WERI-Rb-1 (cell line): ENCODE results near the gene TSNAX.
"Not testable (repeated sequence)": the region's sequence is repeated elsewhere in the genome, so short reads cannot be mapped to it uniquely, and the experiment has no call there.

ENCODE experiments used
- DNase-seq: peaks from one replicate; pipeline ENCODE4 v3.0.0-alpha.2; 2020
- H3K27ac ChIP-seq: fragments of 250-450 bp; sonication (Bioruptor Pico); 2 replicates; pipeline ENCODE4 v1.5.1; 2020; ENCODE audit warnings: mild to moderate bottlenecking, moderate library complexity
- H3K27me3 ChIP-seq: fragments of 250-450 bp; sonication (Bioruptor Pico); 2 replicates; pipeline ENCODE4 v1.5.1; 2021; ENCODE audit warnings: mild to moderate bottlenecking, low read depth, moderate library complexity; ENCODE audit not compliant: insufficient read depth, severe bottlenecking
- H3K36me3 ChIP-seq: fragments of 250-450 bp; sonication (Bioruptor Pico); 2 replicates; pipeline ENCODE4 v1.5.1; 2020; ENCODE audit warnings: mild to moderate bottlenecking, moderate library complexity
- H3K4me3 ChIP-seq: 2 replicates; pipeline ENCODE4 v1.5.1; 2011; ENCODE audit warnings: low read depth, mild to moderate bottlenecking, control low read depth, low read length
- H3K9me3 ChIP-seq: fragments of 250-450 bp; sonication (Bioruptor Pico); 2 replicates; pipeline ENCODE4 v1.5.1; 2021; ENCODE audit warnings: mild to moderate bottlenecking, moderate library complexity; ENCODE audit not compliant: severe bottlenecking
- CTCF ChIP-seq: IDR thresholded peaks from 2 replicates; pipeline ENCODE4 v1.5.1; 2011; ENCODE audit warnings: low read depth, mild to moderate bottlenecking, control low read depth, inconsistent platforms, low read length

Gene TSNAX

GRCh38 chr1:231499148-231499763 lies 29.2 kb upstream of the TSNAX start:
- H3K36me3 ChIP-seq = no peaks in the 10 kb centered on the region
- no peak overlapping the region for H3K27ac ChIP-seq
- TF ChIP-seq CTCF = no peak
- H3K27me3 ChIP-seq = no peaks in the 10 kb centered on the region
- peaks cover 25% of the 10 kb centered on the region for H3K9me3 ChIP-seq
- no peak for DNase-seq
- H3K4me3 ChIP-seq = no peak overlapping the region

GRCh38 chr1:231500666-231501065 lies 27.8 kb upstream of the TSNAX start:
- DNase-seq = no peak
- no peak overlapping the region for H3K27ac ChIP-seq
- TF ChIP-seq CTCF = no peak
- no peak overlapping the region for H3K4me3 ChIP-seq
- H3K27me3 ChIP-seq = no peaks in the 10 kb centered on the region
- no peaks in the 10 kb centered on the region for H3K36me3 ChIP-seq
- peaks cover 25% of the 10 kb centered on the region for H3K9me3 ChIP-seq

GRCh38 chr1:231503168-231503567 lies 25.3 kb upstream of the TSNAX start:
- not testable (repeated sequence) for H3K4me3 ChIP-seq, H3K27me3 ChIP-seq, H3K36me3 ChIP-seq, DNase-seq, H3K27ac ChIP-seq
- peaks cover 24% of the 10 kb centered on the region for H3K9me3 ChIP-seq

GRCh38 chr1:231507476-231508355 lies 20.8 kb upstream of the TSNAX start:
- Histone ChIP-seq H3K27me3 (no peaks in the 10 kb centered on the region), H3K27ac (no peak overlapping the region), H3K9me3 (no peaks in the 10 kb centered on the region), H3K4me3 (no peak overlapping the region), H3K36me3 (no peaks in the 10 kb centered on the region)
- no peak for TF ChIP-seq CTCF
- no peak for DNase-seq

GRCh38 chr1:231508497-231508896 lies 20.0 kb upstream of the TSNAX start:
- no peak for TF ChIP-seq CTCF
- Histone ChIP-seq H3K4me3 (no peak overlapping the region), H3K27ac (no peak overlapping the region), H3K27me3 (no peaks in the 10 kb centered on the region), H3K9me3 (no peaks in the 10 kb centered on the region), H3K36me3 (no peaks in the 10 kb centered on the region)
- DNase-seq = no peak

- no peak for TF ChIP-seq CTCF
These were observed 19.5 kb upstream of the TSNAX start for GRCh38 chr1:231508941-231509340.

More at GRCh38 chr1:231508941-231509340, 19.5 kb upstream of the TSNAX start:
- H3K27me3 ChIP-seq = no peaks in the 10 kb centered on the region
- H3K27ac ChIP-seq = no peak overlapping the region
- H3K9me3 ChIP-seq = no peaks in the 10 kb centered on the region
- H3K4me3 ChIP-seq = no peak overlapping the region
- H3K36me3 ChIP-seq = no peaks in the 10 kb centered on the region
- no peak for DNase-seq
